ENCODE data around the gene ZNF770.

Gene ZNF770

GRCh38 chr15:35003928-35004327 lies 15.8 kb upstream of the ZNF770 start:
- Histone ChIP-seq H3K9me3 (ENCODE audit: control insufficient read depth, low read length) (no peaks in the 10 kb centered on the region), H3K27ac (ENCODE audit: insufficient read depth, low read depth, low read length, poor library complexity, severe bottlenecking) (no peak overlapping the region), H3K4me3 (ENCODE audit: insufficient read depth, low read depth, low read length) (no peak overlapping the region), H3K36me3 (ENCODE audit: control insufficient read depth, insufficient read depth, low read length) (no peaks in the 10 kb centered on the region), H3K27me3 (ENCODE audit: control insufficient read depth, insufficient read depth, low read length, poor library complexity, severe bottlenecking) (no peaks in the 10 kb centered on the region), H3K4me1 (ENCODE audit: control insufficient read depth, insufficient read depth, low read length) (no peaks in the 10 kb centered on the region)
- 94 to 97% methylated on average over 3 of the region's 3 CpGs for WGBS, 2 experiments

GRCh38 chr15:35000511-35000910 lies 12.4 kb upstream of the ZNF770 start:
- Histone ChIP-seq H3K36me3 (ENCODE audit: control insufficient read depth, insufficient read depth, low read length) (no peaks in the 10 kb centered on the region), H3K9me3 (ENCODE audit: control insufficient read depth, low read length) (no peaks in the 10 kb centered on the region), H3K4me1 (ENCODE audit: control insufficient read depth, insufficient read depth, low read length) (no peaks in the 10 kb centered on the region), H3K27me3 (ENCODE audit: control insufficient read depth, insufficient read depth, low read length, poor library complexity, severe bottlenecking) (no peaks in the 10 kb centered on the region), H3K27ac (ENCODE audit: insufficient read depth, low read depth, low read length, poor library complexity, severe bottlenecking) (no peak overlapping the region), H3K4me3 (ENCODE audit: insufficient read depth, low read depth, low read length) (no peak overlapping the region)
- WGBS, 2 experiments, result 91 to 100% methylated on average over 1 of the region's 1 CpG

- WGBS, 2 experiments, result 88 to 96% methylated on average over 7 of the region's 7 CpGs
- no peak overlapping the region for H3K4me3 ChIP-seq (ENCODE audit: insufficient read depth, low read depth, low read length)
- H3K27ac ChIP-seq (ENCODE audit: insufficient read depth, low read depth, low read length, poor library complexity, severe bottlenecking), result no peak overlapping the region
- H3K27me3 ChIP-seq (ENCODE audit: control insufficient read depth, insufficient read depth, low read length, poor library complexity, severe bottlenecking), result no peaks in the 10 kb centered on the region
- no peaks in the 10 kb centered on the region for H3K9me3 ChIP-seq (ENCODE audit: control insufficient read depth, low read length)
- no peaks in the 10 kb centered on the region for H3K4me1 ChIP-seq (ENCODE audit: control insufficient read depth, insufficient read depth, low read length)
- no peaks in the 10 kb centered on the region for H3K36me3 ChIP-seq (ENCODE audit: control insufficient read depth, insufficient read depth, low read length)
Measured at GRCh38 chr15:34999906-35000305, 11.8 kb upstream of the ZNF770 start.

GRCh38 chr15:34994925-34995324 lies 6.8 kb upstream of the ZNF770 start:
- no peak overlapping the region for H3K27ac ChIP-seq (ENCODE audit: insufficient read depth, low read depth, low read length, poor library complexity, severe bottlenecking)

GRCh38 chr15:34993877-34994276 lies 5.8 kb upstream of the ZNF770 start:
- Histone ChIP-seq H3K4me1 (ENCODE audit: control insufficient read depth, insufficient read depth, low read length) (no peaks in the 10 kb centered on the region), H3K9me3 (ENCODE audit: control insufficient read depth, low read length) (no peaks in the 10 kb centered on the region), H3K36me3 (ENCODE audit: control insufficient read depth, insufficient read depth, low read length) (no peaks in the 10 kb centered on the region), H3K4me3 (ENCODE audit: insufficient read depth, low read depth, low read length) (no peak overlapping the region), H3K27ac (ENCODE audit: insufficient read depth, low read depth, low read length, poor library complexity, severe bottlenecking) (no peak overlapping the region), H3K27me3 (ENCODE audit: control insufficient read depth, insufficient read depth, low read length, poor library complexity, severe bottlenecking) (no peaks in the 10 kb centered on the region)
- 91 to 96% methylated on average over 4 of the region's 4 CpGs for WGBS, 2 experiments

More at GRCh38 chr15:34994925-34995324, 6.8 kb upstream of the ZNF770 start:
- Histone ChIP-seq H3K4me1 (ENCODE audit: control insufficient read depth, insufficient read depth, low read length) (no peaks in the 10 kb centered on the region), H3K36me3 (ENCODE audit: control insufficient read depth, insufficient read depth, low read length) (no peaks in the 10 kb centered on the region), H3K9me3 (ENCODE audit: control insufficient read depth, low read length) (no peaks in the 10 kb centered on the region), H3K4me3 (ENCODE audit: insufficient read depth, low read depth, low read length) (no peak overlapping the region), H3K27me3 (ENCODE audit: control insufficient read depth, insufficient read depth, low read length, poor library complexity, severe bottlenecking) (no peaks in the 10 kb centered on the region)
- 33 to 64% methylated on average over 1 of the region's 1 CpG for WGBS, 2 experiments

- no peaks in the 10 kb centered on the region for H3K9me3 ChIP-seq (ENCODE audit: control insufficient read depth, low read length)
- no peaks in the 10 kb centered on the region for H3K36me3 ChIP-seq (ENCODE audit: control insufficient read depth, insufficient read depth, low read length)
- 93 to 95% methylated on average over 6 of the region's 6 CpGs for WGBS, 2 experiments
- no peaks in the 10 kb centered on the region for H3K27me3 ChIP-seq (ENCODE audit: control insufficient read depth, insufficient read depth, low read length, poor library complexity, severe bottlenecking)
- H3K4me3 ChIP-seq (ENCODE audit: insufficient read depth, low read depth, low read length), result no peak overlapping the region
- no peak overlapping the region for H3K27ac ChIP-seq (ENCODE audit: insufficient read depth, low read depth, low read length, poor library complexity, severe bottlenecking)
- no peaks in the 10 kb centered on the region for H3K4me1 ChIP-seq (ENCODE audit: control insufficient read depth, insufficient read depth, low read length)
Measured at GRCh38 chr15:34993412-34993811, 5.3 kb upstream of the ZNF770 start.

GRCh38 chr15:34987609-34988026 lies 469 bp downstream of the ZNF770 start:
- H3K9me3 ChIP-seq (ENCODE audit: control insufficient read depth, low read length), result no peaks in the 10 kb centered on the region
- H3K27ac ChIP-seq (ENCODE audit: insufficient read depth, low read depth, low read length, poor library complexity, severe bottlenecking), result no peak overlapping the region
- no peaks in the 10 kb centered on the region for H3K27me3 ChIP-seq (ENCODE audit: control insufficient read depth, insufficient read depth, low read length, poor library complexity, severe bottlenecking)
- 1% methylated on average over 16 of the region's 16 CpGs for WGBS, 2 experiments
- peak overlapping the region; percentile 96 for H3K4me3 ChIP-seq (ENCODE audit: insufficient read depth, low read depth, low read length)
- H3K36me3 ChIP-seq (ENCODE audit: control insufficient read depth, insufficient read depth, low read length), result no peaks in the 10 kb centered on the region
- peaks cover 12% of the 10 kb centered on the region for H3K4me1 ChIP-seq (ENCODE audit: control insufficient read depth, insufficient read depth, low read length)

- Histone ChIP-seq H3K9me3 (ENCODE audit: control insufficient read depth, low read length) (no peaks in the 10 kb centered on the region), H3K36me3 (ENCODE audit: control insufficient read depth, insufficient read depth, low read length) (peaks cover 3% of the 10 kb centered on the region), H3K4me1 (ENCODE audit: control insufficient read depth, insufficient read depth, low read length) (peaks cover 12% of the 10 kb centered on the region), H3K4me3 (ENCODE audit: insufficient read depth, low read depth, low read length) (peak overlapping the region; percentile 96), H3K27me3 (ENCODE audit: control insufficient read depth, insufficient read depth, low read length, poor library complexity, severe bottlenecking) (no peaks in the 10 kb centered on the region), H3K27ac (ENCODE audit: insufficient read depth, low read depth, low read length, poor library complexity, severe bottlenecking) (no peak overlapping the region)
- WGBS, 2 experiments, result 20 to 31% methylated on average over 8 to 9 of the region's 9 CpGs
Measured at GRCh38 chr15:34986771-34987480, 1.2 kb downstream of the ZNF770 start.

- Histone ChIP-seq H3K4me1 (ENCODE audit: control insufficient read depth, insufficient read depth, low read length) (peaks cover 12% of the 10 kb centered on the region), H3K4me3 (ENCODE audit: insufficient read depth, low read depth, low read length) (peak overlapping the region; percentile 96), H3K27me3 (ENCODE audit: control insufficient read depth, insufficient read depth, low read length, poor library complexity, severe bottlenecking) (no peaks in the 10 kb centered on the region), H3K9me3 (ENCODE audit: control insufficient read depth, low read length) (no peaks in the 10 kb centered on the region), H3K27ac (ENCODE audit: insufficient read depth, low read depth, low read length, poor library complexity, severe bottlenecking) (no peak overlapping the region), H3K36me3 (ENCODE audit: control insufficient read depth, insufficient read depth, low read length) (peaks cover 3% of the 10 kb centered on the region)
- 94% methylated on average over 1 of the region's 1 CpG for WGBS, 2 experiments
Measured at GRCh38 chr15:34986326-34986725, 1.8 kb downstream of the ZNF770 start.

GRCh38 chr15:34984889-34985630 lies 3.0 kb downstream of the ZNF770 start:
- WGBS, 2 experiments, result 88 to 91% methylated on average over 9 of the region's 9 CpGs
- Histone ChIP-seq H3K27ac (ENCODE audit: insufficient read depth, low read depth, low read length, poor library complexity, severe bottlenecking) (no peak overlapping the region), H3K4me1 (ENCODE audit: control insufficient read depth, insufficient read depth, low read length) (peaks cover 12% of the 10 kb centered on the region), H3K27me3 (ENCODE audit: control insufficient read depth, insufficient read depth, low read length, poor library complexity, severe bottlenecking) (no peaks in the 10 kb centered on the region), H3K36me3 (ENCODE audit: control insufficient read depth, insufficient read depth, low read length) (peaks cover 3% of the 10 kb centered on the region), H3K9me3 (ENCODE audit: control insufficient read depth, low read length) (no peaks in the 10 kb centered on the region), H3K4me3 (ENCODE audit: insufficient read depth, low read depth, low read length) (no peak overlapping the region)

Data from ectodermal cell (in vitro differentiated cells).